HG03442 (cell line): ENCODE results near the gene C17orf107.
A peak's percentile ranks its signal among the peaks of the same experiment; 100 is the strongest.

Experiments used
- ATAC-seq: cut with Tn5 transposase; IDR thresholded peaks from one replicate; pipeline ENCODE4 v1.9.1; 2021; ENCODE audit warnings: mild to moderate bottlenecking, moderate library complexity; ENCODE audit not compliant: unreplicated experiment

Gene C17orf107

GRCh38 chr17:4934173-4934979 is 35.0 kb downstream of the C17orf107 start:
- ATAC-seq: peak; percentile 30

- no peak for ATAC-seq
These were observed 36.3 kb downstream of the C17orf107 start for GRCh38 chr17:4935650-4936049.

DNA sequence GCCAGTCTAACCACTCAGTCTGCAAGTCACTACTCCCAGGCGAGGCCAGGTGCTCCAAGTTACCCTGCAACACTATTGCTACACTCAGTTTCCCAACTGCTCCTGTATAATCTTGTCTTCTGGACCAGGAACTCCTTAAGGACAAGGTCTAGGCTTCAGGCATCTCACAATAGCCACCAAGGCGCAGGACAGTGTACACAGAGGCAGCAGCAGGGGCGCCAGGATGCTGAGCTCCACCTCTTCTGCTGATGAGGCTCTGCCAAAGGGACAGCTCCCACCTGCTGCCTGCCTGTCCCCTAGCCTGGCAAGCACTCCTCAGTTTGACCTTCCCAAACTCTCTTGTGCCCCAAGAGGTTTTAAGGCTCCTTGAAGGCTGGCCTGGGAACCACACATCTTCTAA is 37.1 kb downstream of the C17orf107 start:
- ATAC-seq: no peak

GRCh38 chr17:4937553-4937952 is 38.2 kb downstream of the C17orf107 start:
- ATAC-seq: no peak

DNA sequence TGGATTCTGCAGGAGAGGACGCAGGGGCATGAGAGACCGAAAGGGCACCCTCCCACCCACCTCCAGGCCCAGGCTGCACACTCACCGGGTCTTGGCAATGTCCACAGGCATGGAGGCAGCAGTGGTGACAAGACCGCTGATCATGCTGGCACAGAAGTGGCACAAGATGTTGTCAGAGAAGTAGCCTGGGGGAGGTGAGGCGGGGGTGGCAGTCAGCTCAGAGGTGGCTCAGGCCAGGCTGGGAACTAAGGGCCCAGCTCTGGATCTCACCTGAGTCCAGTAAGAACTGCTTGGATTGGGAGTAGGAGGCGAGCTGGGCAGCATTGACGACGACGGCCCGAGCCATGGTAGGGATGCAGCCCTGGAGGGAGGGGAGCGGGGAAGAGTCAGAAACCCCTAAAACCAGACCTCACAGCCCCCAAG is 38.7 kb downstream of the C17orf107 start:
- ATAC-seq: no peak

GRCh38 chr17:4938688-4939545 is 39.6 kb downstream of the C17orf107 start:
- ATAC-seq: no peak

- peak; percentile 11 for ATAC-seq
These were observed 40.1 kb downstream of the C17orf107 start for GRCh38 chr17:4939546-4939795.

DNA sequence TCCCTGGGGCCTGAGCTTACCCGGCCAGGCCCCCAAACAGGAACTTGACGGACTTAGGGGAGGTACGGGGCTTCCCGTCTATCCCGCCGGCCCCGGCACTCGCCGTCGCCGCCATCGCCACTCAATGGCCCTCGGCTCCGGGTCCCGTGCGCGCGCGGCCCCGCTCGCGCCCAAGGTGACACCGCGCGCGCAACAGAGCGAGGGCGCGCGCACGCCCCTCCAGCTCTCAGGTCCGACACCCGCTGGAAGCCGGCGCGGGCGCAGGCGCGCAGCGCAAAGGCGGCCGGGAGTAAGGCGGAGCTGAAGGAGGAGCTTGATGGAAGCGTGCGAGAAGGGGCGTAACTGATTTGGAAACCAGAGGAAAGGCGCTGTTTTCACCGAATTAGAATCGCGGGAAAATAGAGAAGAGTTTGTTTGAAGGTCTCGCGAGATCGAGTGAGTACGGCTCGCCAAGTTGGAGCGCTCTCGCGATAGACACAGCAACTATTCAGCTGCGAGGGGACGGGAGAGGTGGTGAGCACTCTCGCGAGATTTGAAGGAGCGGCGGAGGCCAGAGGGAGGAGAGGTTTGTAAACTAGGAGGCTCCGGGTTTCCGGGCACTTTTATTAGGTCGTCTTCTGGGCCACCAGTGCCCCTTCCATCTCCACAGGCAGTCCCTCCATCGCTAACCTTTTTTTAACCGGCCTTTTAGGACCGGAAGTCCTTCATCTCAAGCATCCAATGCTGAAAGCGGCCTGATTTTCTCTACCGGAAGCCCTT is 40.6 kb downstream of the C17orf107 start, which contains the start of the genes RNF167 and SLC25A11:
TSS of gene RNF167 (plus strand) at position 473 of the 759 bp plus-strand sequence. CDS start 642 bp downstream, outside the sequence.
TSS of gene SLC25A11 (minus strand) at position 251 of the 759 bp plus-strand sequence. CDS start at position 115, 136 bp downstream.
- peak; percentile 78 for ATAC-seq

- ATAC-seq: no peak
These were observed 41.4 kb downstream of the C17orf107 start for GRCh38 chr17:4940555-4941318.

GRCh38 chr17:4941319-4941610 is 41.9 kb downstream of the C17orf107 start:
- ATAC-seq: no peak

DNA sequence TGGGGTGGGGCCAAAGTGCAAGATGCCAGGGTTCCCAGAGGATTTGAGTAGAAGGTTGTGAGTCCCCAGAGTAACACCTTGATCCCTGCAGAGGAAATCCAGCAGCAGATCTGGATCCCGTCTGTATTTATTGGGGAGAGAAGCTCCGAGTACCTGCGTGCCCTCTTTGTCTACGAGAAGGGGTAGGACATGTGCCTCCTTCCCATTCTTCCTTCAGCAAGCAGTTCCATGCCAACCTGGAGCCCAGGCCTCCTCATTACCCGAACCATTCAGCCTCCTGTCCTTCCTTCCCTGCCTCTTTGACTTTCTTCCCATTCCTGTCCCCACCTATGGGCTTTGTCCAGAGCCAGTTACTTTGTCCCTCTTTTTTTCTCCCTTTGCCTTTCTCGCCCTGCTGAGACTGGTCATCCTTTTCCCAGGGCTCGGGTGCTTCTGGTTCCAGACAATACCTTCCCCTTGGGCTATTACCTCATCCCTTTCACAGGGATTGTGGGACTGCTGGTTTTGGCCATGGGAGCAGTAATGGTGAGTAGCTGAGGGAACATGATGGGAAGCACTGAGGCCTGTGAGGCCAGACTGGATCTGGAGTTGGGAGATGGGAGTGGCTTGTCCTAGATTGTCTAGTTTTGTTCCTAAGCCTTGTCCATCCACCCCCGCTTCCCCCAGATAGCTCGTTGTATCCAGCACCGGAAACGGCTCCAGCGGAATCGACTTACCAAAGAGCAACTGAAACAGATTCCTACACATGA is 43.6 kb downstream of the C17orf107 start:
- no peak for ATAC-seq

GRCh38 chr17:4944163-4944553 is 44.8 kb downstream of the C17orf107 start:
- ATAC-seq: no peak

DNA sequence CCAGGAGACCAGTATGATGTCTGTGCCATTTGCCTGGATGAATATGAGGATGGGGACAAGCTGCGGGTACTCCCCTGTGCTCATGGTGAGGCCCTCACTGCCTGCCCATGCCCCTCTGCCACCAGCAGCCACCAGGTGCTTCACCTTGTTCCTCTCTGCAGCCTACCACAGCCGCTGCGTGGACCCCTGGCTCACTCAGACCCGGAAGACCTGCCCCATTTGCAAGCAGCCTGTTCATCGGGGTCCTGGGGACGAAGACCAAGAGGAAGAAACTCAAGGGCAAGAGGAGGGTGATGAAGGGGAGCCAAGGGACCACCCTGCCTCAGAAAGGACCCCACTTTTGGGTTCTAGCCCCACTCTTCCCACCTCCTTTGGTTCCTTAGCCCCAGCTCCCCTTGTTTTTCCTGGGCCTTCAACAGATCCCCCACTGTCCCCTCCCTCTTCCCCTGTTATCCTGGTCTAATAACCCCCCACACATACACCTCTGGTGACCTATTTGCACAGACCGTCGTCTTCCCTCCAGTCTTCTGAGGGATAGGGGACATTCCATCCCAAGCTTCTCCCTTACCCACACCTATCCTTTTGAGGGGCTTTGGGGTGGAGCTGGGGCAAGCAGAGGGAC is 45.3 kb downstream of the C17orf107 start:
- no peak for ATAC-seq

DNA sequence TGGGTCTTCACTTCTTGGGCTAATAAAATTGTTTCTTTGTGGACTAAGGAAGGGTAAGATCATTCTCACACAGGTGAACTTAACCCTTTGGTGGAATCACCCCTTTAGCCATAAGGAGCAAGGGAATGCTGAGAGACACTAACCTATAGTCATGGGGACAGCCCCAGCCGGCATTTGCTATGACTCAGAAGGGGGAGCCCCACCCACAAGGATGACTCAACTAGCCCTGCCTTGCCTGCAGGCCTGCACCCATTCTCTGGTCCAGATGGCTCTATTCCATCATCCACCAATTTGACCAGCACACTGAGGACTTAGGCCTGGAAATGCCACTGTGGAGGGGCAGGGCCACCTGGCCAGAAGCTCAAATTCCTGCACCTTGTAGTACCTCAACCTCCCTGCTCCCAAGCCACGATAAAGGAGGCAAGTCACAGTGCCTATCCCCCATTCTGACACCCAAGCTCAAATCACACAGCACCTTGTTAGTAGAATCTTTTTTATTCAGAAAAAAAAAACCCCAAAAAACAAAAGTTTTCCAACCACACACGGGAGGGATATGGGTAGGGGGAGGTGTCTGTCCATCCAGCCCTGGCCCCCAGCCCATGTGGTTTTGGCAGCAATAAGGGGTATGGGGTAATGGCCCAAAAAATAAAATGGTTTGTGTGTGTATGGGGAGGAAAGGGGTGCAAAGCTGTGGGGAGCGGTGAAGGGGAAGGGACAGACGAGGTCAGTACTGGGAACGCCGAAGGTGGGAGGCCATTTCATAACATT is 46.0 kb downstream of the C17orf107 start:
- ATAC-seq: peak; percentile 20

- ATAC-seq: no peak
These were observed 46.6 kb downstream of the C17orf107 start for GRCh38 chr17:4945944-4946280.

DNA sequence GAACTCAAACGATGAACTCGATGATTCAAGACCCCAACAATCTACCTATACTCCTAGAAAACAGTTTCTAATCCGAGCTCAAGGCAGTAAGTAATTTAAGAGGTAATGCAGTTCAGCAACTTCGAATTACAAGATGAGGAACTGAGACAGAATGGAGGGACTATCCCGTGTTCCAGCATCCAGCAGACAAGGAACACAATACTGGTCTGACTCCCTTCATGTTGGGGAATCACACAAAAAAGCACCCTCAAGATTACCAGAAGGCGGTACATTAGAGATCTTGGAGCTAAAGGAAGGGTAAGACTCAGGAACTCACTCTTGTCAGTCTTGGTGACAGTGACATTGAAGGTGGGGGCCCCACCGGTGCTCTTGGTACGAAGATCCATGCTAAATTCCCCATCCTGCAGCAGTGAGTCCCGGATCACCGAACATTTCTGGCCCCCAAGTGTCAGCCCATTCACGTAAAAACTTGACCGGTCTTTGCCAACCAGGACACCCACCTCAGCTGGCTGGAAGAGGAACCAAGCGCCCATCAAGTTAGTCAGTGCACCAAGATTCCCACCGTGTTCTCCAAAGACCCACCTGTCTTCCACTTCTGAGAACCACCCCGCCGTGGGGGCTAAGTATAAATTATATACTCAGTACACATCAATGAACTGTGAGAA is 47.1 kb downstream of the C17orf107 start:
- no peak for ATAC-seq

- ATAC-seq: no peak
These were observed 47.7 kb downstream of the C17orf107 start for GRCh38 chr17:4947010-4947410.

DNA sequence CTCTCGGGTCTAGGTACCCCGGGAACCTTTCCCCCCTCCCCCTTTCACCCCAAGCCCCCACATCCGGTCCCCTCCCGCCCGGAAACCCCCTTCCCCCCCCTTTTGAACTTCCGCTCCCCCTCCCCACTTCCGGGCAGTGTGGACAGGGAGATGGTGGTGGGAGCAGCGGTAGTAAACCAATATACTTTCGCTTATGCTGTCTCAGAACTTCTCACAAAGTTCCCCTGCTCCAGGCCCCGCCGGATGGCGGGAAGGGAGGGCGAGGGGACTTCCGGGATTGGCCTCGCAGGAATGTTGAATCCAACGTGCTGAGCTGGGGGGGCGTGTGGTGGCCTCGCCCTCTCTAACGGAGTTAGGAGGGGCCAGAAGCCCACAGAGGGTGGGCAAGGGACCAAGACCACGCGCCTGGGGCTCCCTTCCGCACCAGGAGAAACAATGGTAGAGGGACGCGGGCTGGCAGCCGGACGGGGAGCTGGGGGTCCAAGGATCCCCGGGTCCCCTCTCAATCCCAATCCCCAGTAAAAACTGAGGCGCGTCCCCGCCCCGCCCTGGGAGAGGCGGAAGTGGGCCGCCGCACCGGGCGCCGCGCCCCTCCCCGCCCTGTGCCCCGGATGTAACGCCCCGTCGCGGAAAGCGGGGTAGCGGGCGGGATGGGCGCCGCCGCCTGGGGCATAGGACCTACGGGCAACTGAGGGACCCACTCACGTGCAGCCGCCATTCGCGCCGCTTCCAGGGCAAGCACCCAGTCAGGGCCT is 48.3 kb downstream of the C17orf107 start:
- no peak for ATAC-seq
